HEK293 (cell line): ENCODE data around the gene LGALS3BP.

Experiments
- CTCF ChIA-PET: fragments of 350-600 bp; formaldehyde crosslinking; extraction: SDS; loops from one replicate; lab custom pipeline; 2021; ENCODE audit warnings: antibody characterized with exemption; lab: Yijun Ruan, JAX
- POLR2A ChIA-PET: fragments of 300-600 bp; formaldehyde crosslinking; extraction: SDS; loops from one replicate; lab custom pipeline; 2020; ENCODE audit warnings: antibody characterized with exemption, inconsistent platforms; lab: Yijun Ruan, JAX
- H3K27ac ChIP-seq: fragments of 200-500 bp; sonication (Bioruptor generic); 2 replicates; pipeline ENCODE4 v1.5.1; 2014; ENCODE audit warnings: low read depth, low read length, control low read depth, inconsistent platforms; ENCODE audit errors: extremely low read depth
- H3K36me3 ChIP-seq, 2 experiments: fragments of 200-500 bp in 1 of 2; sonication (Bioruptor generic) in 1 of 2; 1 replicate in 1 of 2; 2 replicates in 1 of 2; pipeline ENCODE4 v1.5.1; 2014 to 2017; ENCODE audit warnings: inconsistent platforms in 2 of 2, low read length in 2 of 2; ENCODE audit not compliant: control insufficient read depth in 2 of 2, insufficient read depth in 1 of 2
- H3K4me1 ChIP-seq: fragments of 200-500 bp; sonication (Bioruptor generic); 2 replicates; pipeline ENCODE4 v1.5.1; 2014; ENCODE audit warnings: mild to moderate bottlenecking, low read length, inconsistent platforms; ENCODE audit not compliant: control insufficient read depth, insufficient read depth
- H3K4me3 ChIP-seq: 2 replicates; pipeline ENCODE4 v1.5.1; 2011; ENCODE audit warnings: low read depth, mild to moderate bottlenecking, control low read depth, low read length, moderate library complexity
- H3K9me3 ChIP-seq: fragments of 200-500 bp; sonication (Bioruptor generic); 2 replicates; pipeline ENCODE4 v1.5.1; 2014; ENCODE audit warnings: low read depth, low read length, inconsistent platforms; ENCODE audit not compliant: control insufficient read depth, insufficient read depth
- CTCF ChIP-seq: fragments of 450-650 bp; formaldehyde crosslinking; IDR thresholded peaks from 2 replicates; pipeline ENCODE4 v1.5.1; 2016; ENCODE audit warnings: missing biosample characterization, missing genetic modification characterization
- GLIS2 ChIP-seq: fragments of 450-650 bp; formaldehyde crosslinking; IDR thresholded peaks from 2 replicates; pipeline ENCODE4 v1.5.1; 2016; ENCODE audit warnings: missing biosample characterization, missing genetic modification characterization
- INSM2 ChIP-seq: fragments of 450-650 bp; formaldehyde crosslinking; IDR thresholded peaks from 2 replicates; pipeline ENCODE4 v1.5.1; 2016; ENCODE audit warnings: missing biosample characterization, missing genetic modification characterization
- OVOL3 ChIP-seq: fragments of 450-650 bp; formaldehyde crosslinking; IDR thresholded peaks from 2 replicates; pipeline ENCODE4 v1.5.1; 2016; ENCODE audit warnings: missing biosample characterization, missing genetic modification characterization
- PRDM10 ChIP-seq: fragments of 450-650 bp; formaldehyde crosslinking; IDR thresholded peaks from 2 replicates; pipeline ENCODE4 v1.5.1; 2016; ENCODE audit warnings: missing biosample characterization, missing genetic modification characterization
- YY1 ChIP-seq: fragments of 450-650 bp; formaldehyde crosslinking; IDR thresholded peaks from 2 replicates; pipeline ENCODE4 v1.5.1; 2018; ENCODE audit warnings: missing biosample characterization, missing genetic modification characterization
- YY2 ChIP-seq: fragments of 450-650 bp; formaldehyde crosslinking; IDR thresholded peaks from 2 replicates; pipeline ENCODE4 v1.5.1; 2016; ENCODE audit warnings: missing biosample characterization, missing genetic modification characterization
- ZBTB6 ChIP-seq: fragments of 450-650 bp; formaldehyde crosslinking; IDR thresholded peaks from 2 replicates; pipeline ENCODE4 v1.5.1; 2017; ENCODE audit warnings: missing biosample characterization, missing genetic modification characterization
- ZNF112 ChIP-seq: fragments of 450-650 bp; formaldehyde crosslinking; IDR thresholded peaks from 2 replicates; pipeline ENCODE4 v1.5.0; 2017; ENCODE audit warnings: missing biosample characterization, missing genetic modification characterization
- ZNF18 ChIP-seq: fragments of 450-650 bp; formaldehyde crosslinking; IDR thresholded peaks from 2 replicates; pipeline ENCODE4 v1.5.1; 2016; ENCODE audit warnings: missing biosample characterization, missing genetic modification characterization
- ZNF416 ChIP-seq: fragments of 450-650 bp; formaldehyde crosslinking; IDR thresholded peaks from 2 replicates; pipeline ENCODE4 v1.5.1; 2016; ENCODE audit warnings: missing biosample characterization, missing genetic modification characterization
- ZNF48 ChIP-seq: fragments of 450-650 bp; formaldehyde crosslinking; IDR thresholded peaks from 2 replicates; pipeline ENCODE4 v1.5.1; 2016; ENCODE audit warnings: missing biosample characterization, missing genetic modification characterization
- ZNF549 ChIP-seq: fragments of 450-650 bp; IDR thresholded peaks from 2 replicates; pipeline ENCODE4 v1.5.1; 2018; ENCODE audit warnings: missing biosample characterization, missing genetic modification characterization, mild to moderate bottlenecking, inconsistent platforms, moderate library complexity
- ZNF571 ChIP-seq: fragments of 450-650 bp; formaldehyde crosslinking; IDR thresholded peaks from 2 replicates; pipeline ENCODE4 v1.5.0; 2017; ENCODE audit warnings: missing biosample characterization, missing genetic modification characterization
- ZNF660 ChIP-seq: fragments of 450-650 bp; IDR thresholded peaks from 2 replicates; pipeline ENCODE4 v1.5.1; 2018; ENCODE audit warnings: missing biosample characterization, mild to moderate bottlenecking, missing genetic modification characterization
- ZNF707 ChIP-seq: fragments of 450-650 bp; formaldehyde crosslinking; IDR thresholded peaks from 2 replicates; pipeline ENCODE4 v1.5.1; 2016; ENCODE audit warnings: missing biosample characterization, missing genetic modification characterization
- ZNF777 ChIP-seq: fragments of 450-650 bp; formaldehyde crosslinking; IDR thresholded peaks from 2 replicates; pipeline ENCODE4 v1.5.1; 2017; ENCODE audit warnings: missing biosample characterization, missing genetic modification characterization, borderline replicate concordance
- ZNF792 ChIP-seq: fragments of 450-650 bp; formaldehyde crosslinking; IDR thresholded peaks from 2 replicates; pipeline ENCODE4 v1.5.1; 2016; ENCODE audit warnings: missing biosample characterization, missing genetic modification characterization
- ZSCAN4 ChIP-seq: fragments of 450-650 bp; formaldehyde crosslinking; IDR thresholded peaks from 2 replicates; pipeline ENCODE4 v1.5.1; 2017; ENCODE audit warnings: missing biosample characterization, missing genetic modification characterization

Gene LGALS3BP

GRCh38 chr17:78991017-78991738 is 11.5 kb upstream of the LGALS3BP start:
- Histone ChIP-seq H3K9me3 (no peaks in the 10 kb centered on the region), H3K36me3 (peaks cover 4 to 61% of the 10 kb centered on the region in 2 experiments), H3K27ac (no peak overlapping the region), H3K4me3 (no peak overlapping the region), H3K4me1 (peaks cover 7% of the 10 kb centered on the region; the same call in 1 of the 2 replicates)
- POLR2A ChIA-PET, result no interaction called here
- CTCF ChIA-PET, result interaction anchor here (0.7 to 1.5 kb wide), 7 partner anchors 11 to 726 kb away, joined by 3 to 8 read pairs (median 3); partner anchors contain the start of gene LGALS3BP
- TF ChIP-seq ZNF549 (tag by site-specific recombination), result no peak
- no peak for TF ChIP-seq ZSCAN4 (tag by site-specific recombination)
- no peak for TF ChIP-seq INSM2 (tag by site-specific recombination)
- TF ChIP-seq YY2, result no peak
- no peak for TF ChIP-seq CTCF (tag by site-specific recombination)
- TF ChIP-seq ZBTB6 (tag by site-specific recombination), result no peak
- TF ChIP-seq ZNF48 (tag by site-specific recombination), result no peak
- no peak for TF ChIP-seq PRDM10 (tag by site-specific recombination)
- no peak for TF ChIP-seq OVOL3 (tag by site-specific recombination)
- no peak for TF ChIP-seq ZNF416
- TF ChIP-seq ZNF707 (tag by site-specific recombination), result no peak
- TF ChIP-seq ZNF777 (tag by site-specific recombination), result no peak
- TF ChIP-seq GLIS2, result no peak
- no peak for TF ChIP-seq ZNF792 (tag by site-specific recombination)
- no peak for TF ChIP-seq ZNF660 (tag by site-specific recombination)
- no peak for TF ChIP-seq ZNF18 (tag by site-specific recombination)
- TF ChIP-seq ZNF571 (tag by site-specific recombination), result no peak
- TF ChIP-seq ZNF112 (tag by site-specific recombination), result no peak
- no peak for TF ChIP-seq YY1 (tag by site-specific recombination)
